ENCODE results near the gene PGM5.
"Not testable (repeated sequence)": the region's sequence is repeated elsewhere in the genome, so short reads cannot be mapped to it uniquely, and the experiment has no call there.

Gene PGM5

GRCh38 chr9:68383894-68384293 lies 27.5 kb downstream of the PGM5 start:
- not testable (repeated sequence) for DNase-seq

GRCh38 chr9:68389558-68389957 lies 33.1 kb downstream of the PGM5 start:
- not testable (repeated sequence) for DNase-seq

GRCh38 chr9:68390737-68391136 lies 34.3 kb downstream of the PGM5 start:
- not testable (repeated sequence) for DNase-seq

GRCh38 chr9:68396411-68397094 lies 40.1 kb downstream of the PGM5 start:
- not testable (repeated sequence) for DNase-seq

GRCh38 chr9:68397095-68397423 lies 40.6 kb downstream of the PGM5 start:
- DNase-seq, result not testable (repeated sequence)

- not testable (repeated sequence) for DNase-seq
Measured at GRCh38 chr9:68397796-68398195, 41.4 kb downstream of the PGM5 start.

- DNase-seq, result not testable (repeated sequence)
Measured at GRCh38 chr9:68398324-68398723, 41.9 kb downstream of the PGM5 start.

GRCh38 chr9:68404421-68405185 lies 48.2 kb downstream of the PGM5 start:
- not testable (repeated sequence) for DNase-seq

GRCh38 chr9:68411865-68412264 lies 55.5 kb downstream of the PGM5 start:
- DNase-seq, result not testable (repeated sequence)

- not testable (repeated sequence) for DNase-seq
Measured at GRCh38 chr9:68412754-68413153, 56.3 kb downstream of the PGM5 start.

GRCh38 chr9:68415065-68415464 lies 58.7 kb downstream of the PGM5 start:
- not testable (repeated sequence) for DNase-seq

GRCh38 chr9:68416936-68417564 lies 60.6 kb downstream of the PGM5 start:
- no peak for DNase-seq

- no peak for DNase-seq
Measured at GRCh38 chr9:68417762-68418161, 61.4 kb downstream of the PGM5 start.

GRCh38 chr9:68418259-68418845 lies 61.9 kb downstream of the PGM5 start:
- DNase-seq, result no peak

- DNase-seq, result no peak
Measured at GRCh38 chr9:68419901-68420300, 63.5 kb downstream of the PGM5 start.

- no peak for DNase-seq
Measured at GRCh38 chr9:68426755-68427154, 70.3 kb downstream of the PGM5 start.

GRCh38 chr9:68427216-68427977 lies 71.0 kb downstream of the PGM5 start:
- DNase-seq, result no peak

GRCh38 chr9:68428481-68428880 lies 72.1 kb downstream of the PGM5 start:
- no peak for DNase-seq

- DNase-seq, result no peak
Measured at GRCh38 chr9:68429631-68430030, 73.2 kb downstream of the PGM5 start.

- DNase-seq, result no peak
Measured at GRCh38 chr9:68431307-68431706, 74.9 kb downstream of the PGM5 start.

- no peak for DNase-seq
Measured at GRCh38 chr9:68433531-68434110, 77.2 kb downstream of the PGM5 start.

- no peak for DNase-seq
Measured at GRCh38 chr9:68437785-68438184, 81.4 kb downstream of the PGM5 start.
